Keratinocyte (primary cell): ENCODE results near the gene EPB41L4B. TPM values are rescaled to one million over a fixed set of nuclear protein-coding genes. Genes with fewer than 3 reads are reported as not detected.

Experiments
- DNase-seq: peaks from one replicate; pipeline ENCODE4 v3.0.0-alpha.2; 2011; ENCODE audit warnings: low read depth, missing footprints, low spot score
- FAIRE-seq: peaks from 2 replicates; lab custom pipeline; 2011; peaks lifted over from hg19 to GRCh38; lab: Jason Lieb, UNC
- H2AFZ ChIP-seq: 2 replicates; pipeline ENCODE4 v1.6.0; 2012; ENCODE audit warnings: low read length, control low read depth, inconsistent platforms; ENCODE audit not compliant: control insufficient read depth
- H3K27ac ChIP-seq: 2 replicates; pipeline ENCODE4 v1.5.1; 2011; ENCODE audit warnings: low read length; ENCODE audit not compliant: control insufficient read depth, insufficient read depth
- H3K27me3 ChIP-seq: 3 replicates; pipeline ENCODE4 v1.6.0; 2011; ENCODE audit warnings: low read length; ENCODE audit not compliant: control insufficient read depth, insufficient read depth; ENCODE audit errors: extremely low read depth
- H3K36me3 ChIP-seq, 2 experiments: 2 replicates in 1 of 2; 3 replicates in 1 of 2; pipeline ENCODE4 v1.5.1; 2011; ENCODE audit warnings: low read length in 2 of 2, mild to moderate bottlenecking in 1 of 2; ENCODE audit not compliant: control insufficient read depth in 2 of 2, insufficient read depth in 2 of 2; ENCODE audit errors: extremely low read depth in 1 of 2
- H3K4me1 ChIP-seq: 3 replicates; pipeline ENCODE4 v1.5.1; 2011; ENCODE audit warnings: low read length; ENCODE audit not compliant: control insufficient read depth, insufficient read depth; ENCODE audit errors: extremely low read depth
- H3K4me2 ChIP-seq: 3 replicates; pipeline ENCODE4 v1.6.0; 2011; ENCODE audit warnings: low read depth, low read length; ENCODE audit not compliant: control insufficient read depth, insufficient read depth; ENCODE audit errors: extremely low read depth
- H3K4me3 ChIP-seq, 3 experiments: fragments of 200-600 bp in 1 of 3; sonication (generic) in 1 of 3; 2 replicates in 2 of 3; 3 replicates in 1 of 3; pipeline ENCODE4 v1.5.1; 2011 to 2016; ENCODE audit warnings: low read length in 3 of 3, mild to moderate bottlenecking in 3 of 3, control low read depth in 2 of 3, inconsistent platforms in 1 of 3, low read depth in 1 of 3, mixed read lengths in 1 of 3, mixed run types in 1 of 3, moderate library complexity in 1 of 3; ENCODE audit not compliant: control insufficient read depth in 2 of 3, insufficient read depth in 2 of 3; ENCODE audit errors: extremely low read depth in 1 of 3
- H3K79me2 ChIP-seq: 2 replicates; pipeline ENCODE4 v1.6.0; 2012; ENCODE audit warnings: low read length; ENCODE audit not compliant: control insufficient read depth, insufficient read depth
- H3K9ac ChIP-seq: 3 replicates; pipeline ENCODE4 v1.6.0; 2011; ENCODE audit warnings: low read length; ENCODE audit not compliant: control insufficient read depth, insufficient read depth; ENCODE audit errors: extremely low read depth
- H3K9me1 ChIP-seq: 3 replicates; pipeline ENCODE4 v1.6.0; 2011; ENCODE audit warnings: low read length; ENCODE audit not compliant: control insufficient read depth, insufficient read depth; ENCODE audit errors: extremely low read depth
- H3K9me3 ChIP-seq: 2 replicates; pipeline ENCODE4 v1.5.1; 2012; ENCODE audit warnings: low read depth, low read length; ENCODE audit not compliant: control insufficient read depth
- H4K20me1 ChIP-seq: 3 replicates; pipeline ENCODE4 v1.6.0; 2011; ENCODE audit warnings: low read length; ENCODE audit not compliant: control insufficient read depth, insufficient read depth; ENCODE audit errors: extremely low read depth
- CTCF ChIP-seq, 3 experiments: IDR thresholded peaks in 1 of 3; conservative IDR thresholded peaks in 1 of 3; optimal IDR thresholded peaks in 1 of 3; 2 replicates in 2 of 3; 3 replicates in 1 of 3; pipeline versions ENCODE3 to v1.5.1; 2011; ENCODE audit warnings: low read length in 3 of 3, mild to moderate bottlenecking in 3 of 3, moderate library complexity in 2 of 3, control low read depth in 1 of 3, inconsistent platforms in 1 of 3; ENCODE audit not compliant: insufficient read depth in 2 of 3; ENCODE audit errors: extremely low read depth in 1 of 3
- EZH2 ChIP-seq: IDR thresholded peaks from one replicate; pipeline ENCODE4 v1.6.1; 2012; ENCODE audit warnings: inconsistent platforms, mild to moderate bottlenecking, low read length, moderate library complexity
- dilution Hi-C: fragments of 300-500 bp; cut with MboI; formaldehyde crosslinking; loops from one replicate; pipeline ENCODE4 v1.7.0; 2020; ENCODE audit warnings: low sequenced_read_pairs; ENCODE audit not compliant: extremely low pct_ligation_motif_present
- polyA plus RNA-seq, 5 experiments: library from polyadenylated mRNA; depleted of rRNA in 3 of 5; stranded (reverse) in 3 of 5; stranded (forward) in 1 of 5; unstranded in 1 of 5; fragments of >200 nt; gene quantifications; 1 replicate in 1 of 5; 2 replicates in 3 of 5; 3 replicates in 1 of 5; pipeline versions ENCODE4 v1.2.1 to v1.2.3, GENCODE V29; 2011 to 2012; ENCODE audit warnings: missing spikeins in 2 of 5, low read depth in 1 of 5, low replicate concordance in 1 of 5

EPB41L4B gene
- polyA plus RNA-seq, 1 donor (not counting 4 experiments of a cell fraction or from before 2014, with no cell fraction given) = 13.7 TPM

GRCh38 chr9:109250311-109250741 is 70.5 kb downstream of the EPB41L4B start:
- Histone ChIP-seq H3K4me1 (peaks cover 31% of the 10 kb centered on the region), H3K4me3 (no peak overlapping the region), H4K20me1 (no peaks in the 10 kb centered on the region), H3K27ac (no peak overlapping the region), H3K36me3 (peaks cover 0 to 1% of the 10 kb centered on the region in 2 experiments), H3K79me2 (no peaks in the 10 kb centered on the region), H3K9me1 (peaks cover 2% of the 10 kb centered on the region), H3K27me3 (no peaks in the 10 kb centered on the region), H3K9ac (no peak overlapping the region), H3K4me2 (no peak overlapping the region), H2AFZ (no peak overlapping the region), H3K9me3 (no peaks in the 10 kb centered on the region)
- TF ChIP-seq CTCF (optimal IDR thresholded peaks at IDR 0.05 in 1 of 3, IDR thresholded peaks at IDR 0.05 in 1 of 3, conservative IDR thresholded peaks at IDR 0.05 in 1 of 3; ENCODE audit: extremely low read depth in 1 of 3, insufficient read depth in 2 of 3, low read length in 3 of 3) (no peak), EZH2 (no peak)
- dilution Hi-C loops = no loop called here
- FAIRE-seq = no peak
- DNase-seq = no peak

- Histone ChIP-seq H3K9me3 (no peaks in the 10 kb centered on the region), H3K4me2 (no peak overlapping the region), H2AFZ (no peak overlapping the region), H3K4me3 (no peak overlapping the region), H3K9me1 (peaks cover 2% of the 10 kb centered on the region), H3K27ac (no peak overlapping the region), H3K79me2 (no peaks in the 10 kb centered on the region), H3K36me3 (peaks cover 0 to 1% of the 10 kb centered on the region in 2 experiments), H3K9ac (no peak overlapping the region), H3K4me1 (peaks cover 31% of the 10 kb centered on the region), H4K20me1 (no peaks in the 10 kb centered on the region), H3K27me3 (no peaks in the 10 kb centered on the region)
- FAIRE-seq (no peak), DNase-seq (no peak)
- dilution Hi-C loops = no loop called here
- TF ChIP-seq CTCF (optimal IDR thresholded peaks at IDR 0.05 in 1 of 3, IDR thresholded peaks at IDR 0.05 in 1 of 3, conservative IDR thresholded peaks at IDR 0.05 in 1 of 3; ENCODE audit: extremely low read depth in 1 of 3, insufficient read depth in 2 of 3, low read length in 3 of 3) (no peak), EZH2 (no peak)
Measured at GRCh38 chr9:109249615-109250014, 71.2 kb downstream of the EPB41L4B start.
